ENCODE data around the gene PDE7B.

The PDE7B gene

GRCh38 chr6:136173519-136174507 lies 322.3 kb downstream of the PDE7B start:
- H3K27ac Mint-ChIP-seq: no peak overlapping the region

GRCh38 chr6:136174510-136174909 lies 323.0 kb downstream of the PDE7B start:
- Mint-ChIP-seq H3K4me1 (ENCODE audit: low read depth in 2 of 2) (no peaks in the 10 kb centered on the region), H3K27me3 (peaks cover 8 to 24% of the 10 kb centered on the region in 2 donors), H3K9me3 (no peaks in the 10 kb centered on the region), H3K27ac (no peak overlapping the region), H3K4me3 (no peak overlapping the region), H3K36me3 (ENCODE audit: insufficient read depth) (no peaks in the 10 kb centered on the region)
- DNase-seq: no peak
- ATAC-seq (replicated peaks): no peak

More at GRCh38 chr6:136173519-136174507, 322.3 kb downstream of the PDE7B start:
- ATAC-seq (replicated peaks) (no peak), DNase-seq (no peak)
- no peaks in the 10 kb centered on the region for H3K36me3 Mint-ChIP-seq (ENCODE audit: insufficient read depth)
- no peak overlapping the region for H3K4me3 Mint-ChIP-seq
- H3K9me3 Mint-ChIP-seq: no peaks in the 10 kb centered on the region
- H3K4me1 Mint-ChIP-seq (ENCODE audit: low read depth in 2 of 2): no peaks in the 10 kb centered on the region
- H3K27me3 Mint-ChIP-seq: peaks cover 8 to 20% of the 10 kb centered on the region in 2 donors

GRCh38 chr6:136175873-136176272 lies 324.4 kb downstream of the PDE7B start:
- H3K9me3 Mint-ChIP-seq: no peaks in the 10 kb centered on the region
- peaks cover 8 to 24% of the 10 kb centered on the region in 2 donors for H3K27me3 Mint-ChIP-seq
- ATAC-seq (replicated peaks): no peak

GRCh38 chr6:136178749-136179148 lies 327.2 kb downstream of the PDE7B start:
- H3K36me3 Mint-ChIP-seq (ENCODE audit: insufficient read depth): no peaks in the 10 kb centered on the region
- H3K4me1 Mint-ChIP-seq (ENCODE audit: low read depth in 2 of 2): no peaks in the 10 kb centered on the region
- H3K9me3 Mint-ChIP-seq: no peaks in the 10 kb centered on the region
- H3K27ac Mint-ChIP-seq: no peak overlapping the region
- no peak for ATAC-seq (replicated peaks)
- no peak for DNase-seq
- peaks cover under 1 to 19% of the 10 kb centered on the region in 2 donors for H3K27me3 Mint-ChIP-seq
- H3K4me3 Mint-ChIP-seq: no peak overlapping the region

More at GRCh38 chr6:136175873-136176272, 324.4 kb downstream of the PDE7B start:
- H3K4me3 Mint-ChIP-seq: no peak overlapping the region
- H3K27ac Mint-ChIP-seq: no peak overlapping the region
- DNase-seq: no peak
- no peaks in the 10 kb centered on the region for H3K4me1 Mint-ChIP-seq (ENCODE audit: low read depth in 2 of 2)
- no peaks in the 10 kb centered on the region for H3K36me3 Mint-ChIP-seq (ENCODE audit: insufficient read depth)

GRCh38 chr6:136180704-136181511 lies 329.4 kb downstream of the PDE7B start:
- H3K4me1 Mint-ChIP-seq (ENCODE audit: low read depth in 2 of 2): no peaks in the 10 kb centered on the region
- no peak overlapping the region for H3K4me3 Mint-ChIP-seq
- DNase-seq (no peak), ATAC-seq (replicated peaks) (no peak)
- peaks cover 0 to 17% of the 10 kb centered on the region in 2 donors for H3K27me3 Mint-ChIP-seq
- no peaks in the 10 kb centered on the region for H3K36me3 Mint-ChIP-seq (ENCODE audit: insufficient read depth)
- no peak overlapping the region for H3K27ac Mint-ChIP-seq
- no peaks in the 10 kb centered on the region for H3K9me3 Mint-ChIP-seq

- DNase-seq (no peak), ATAC-seq (replicated peaks) (no peak)
- H3K4me1 Mint-ChIP-seq (ENCODE audit: low read depth in 2 of 2): no peaks in the 10 kb centered on the region
- no peak overlapping the region for H3K27ac Mint-ChIP-seq
- no peak overlapping the region for H3K4me3 Mint-ChIP-seq
- H3K9me3 Mint-ChIP-seq: no peaks in the 10 kb centered on the region
- H3K27me3 Mint-ChIP-seq: peaks cover 0 to 19% of the 10 kb centered on the region in 2 donors
- H3K36me3 Mint-ChIP-seq (ENCODE audit: insufficient read depth): no peaks in the 10 kb centered on the region
These were observed 330.0 kb downstream of the PDE7B start for GRCh38 chr6:136181512-136181833.

GRCh38 chr6:136181861-136182260 lies 330.4 kb downstream of the PDE7B start:
- Mint-ChIP-seq H3K27ac (no peak overlapping the region), H3K27me3 (peaks cover 0 to 23% of the 10 kb centered on the region in 2 donors), H3K36me3 (ENCODE audit: insufficient read depth) (no peaks in the 10 kb centered on the region), H3K4me3 (no peak overlapping the region), H3K4me1 (ENCODE audit: low read depth in 2 of 2) (no peaks in the 10 kb centered on the region), H3K9me3 (no peaks in the 10 kb centered on the region)
- no peak for ATAC-seq (replicated peaks)
- DNase-seq: no peak

GRCh38 chr6:136184738-136185137 lies 333.2 kb downstream of the PDE7B start:
- H3K36me3 Mint-ChIP-seq (ENCODE audit: insufficient read depth): no peaks in the 10 kb centered on the region
- no peak overlapping the region for H3K27ac Mint-ChIP-seq
- ATAC-seq (replicated peaks): no peak
- H3K4me3 Mint-ChIP-seq: no peak overlapping the region
- no peaks in the 10 kb centered on the region for H3K4me1 Mint-ChIP-seq (ENCODE audit: low read depth in 2 of 2)
- H3K9me3 Mint-ChIP-seq: no peaks in the 10 kb centered on the region
- DNase-seq: no peak
- H3K27me3 Mint-ChIP-seq: peaks cover 0 to 7% of the 10 kb centered on the region in 2 donors

GRCh38 chr6:136186363-136186762 lies 334.9 kb downstream of the PDE7B start:
- no peak for DNase-seq
- no peaks in the 10 kb centered on the region for H3K9me3 Mint-ChIP-seq
- H3K27ac Mint-ChIP-seq: no peak overlapping the region
- no peak overlapping the region for H3K4me3 Mint-ChIP-seq
- H3K27me3 Mint-ChIP-seq: peaks cover 7 to 15% of the 10 kb centered on the region in 2 donors
- no peaks in the 10 kb centered on the region for H3K36me3 Mint-ChIP-seq (ENCODE audit: insufficient read depth)
- H3K4me1 Mint-ChIP-seq (ENCODE audit: low read depth in 2 of 2): no peaks in the 10 kb centered on the region
- no peak for ATAC-seq (replicated peaks)

GRCh38 chr6:136188486-136188885 lies 337.0 kb downstream of the PDE7B start:
- H3K4me3 Mint-ChIP-seq: no peak overlapping the region

GRCh38 chr6:136189104-136189503 lies 337.6 kb downstream of the PDE7B start:
- Mint-ChIP-seq H3K4me1 (ENCODE audit: low read depth in 2 of 2) (no peaks in the 10 kb centered on the region), H3K36me3 (ENCODE audit: insufficient read depth) (no peaks in the 10 kb centered on the region), H3K4me3 (no peak overlapping the region), H3K27ac (no peak overlapping the region), H3K9me3 (no peaks in the 10 kb centered on the region), H3K27me3 (peaks cover 14 to 22% of the 10 kb centered on the region in 2 donors)
- DNase-seq (no peak), ATAC-seq (replicated peaks) (no peak)

More at GRCh38 chr6:136188486-136188885, 337.0 kb downstream of the PDE7B start:
- Mint-ChIP-seq H3K27me3 (peaks cover 9 to 22% of the 10 kb centered on the region in 2 donors), H3K4me1 (ENCODE audit: low read depth in 2 of 2) (no peaks in the 10 kb centered on the region), H3K36me3 (ENCODE audit: insufficient read depth) (no peaks in the 10 kb centered on the region), H3K9me3 (no peaks in the 10 kb centered on the region), H3K27ac (no peak overlapping the region)
- no peak for DNase-seq
- ATAC-seq (replicated peaks): no peak

GRCh38 chr6:136191606-136192312 lies 340.3 kb downstream of the PDE7B start:
- peaks cover 10 to 29% of the 10 kb centered on the region in 2 donors for H3K27me3 Mint-ChIP-seq
- DNase-seq (no peak), ATAC-seq (replicated peaks) (no peak)
- no peak overlapping the region for H3K4me3 Mint-ChIP-seq
- H3K27ac Mint-ChIP-seq: peak overlapping the region in 1 of 2 donors; percentile 15
- H3K36me3 Mint-ChIP-seq (ENCODE audit: insufficient read depth): no peaks in the 10 kb centered on the region
- H3K9me3 Mint-ChIP-seq: no peaks in the 10 kb centered on the region
- H3K4me1 Mint-ChIP-seq (ENCODE audit: low read depth in 2 of 2): no peaks in the 10 kb centered on the region

- no peaks in the 10 kb centered on the region for H3K4me1 Mint-ChIP-seq (ENCODE audit: low read depth in 2 of 2)
- DNase-seq (no peak), ATAC-seq (replicated peaks) (no peak)
- H3K4me3 Mint-ChIP-seq: no peak overlapping the region
- no peaks in the 10 kb centered on the region for H3K36me3 Mint-ChIP-seq (ENCODE audit: insufficient read depth)
- peaks cover 7 to 29% of the 10 kb centered on the region in 2 donors for H3K27me3 Mint-ChIP-seq
- H3K9me3 Mint-ChIP-seq: no peaks in the 10 kb centered on the region
- no peak overlapping the region for H3K27ac Mint-ChIP-seq
These were observed 341.4 kb downstream of the PDE7B start for GRCh38 chr6:136192902-136193301.
